Measurements from ENCODE around the gene OPN3.

OPN3 gene

GRCh38 chr1:241590719-241591118 is 49.5 kb downstream of the OPN3 start:
- DNase-seq (ENCODE audit: low read depth, low spot score), result no peak

GRCh38 chr1:241589521-241589920 is 50.6 kb downstream of the OPN3 start:
- no peak for DNase-seq (ENCODE audit: low read depth, low spot score)

DNA sequence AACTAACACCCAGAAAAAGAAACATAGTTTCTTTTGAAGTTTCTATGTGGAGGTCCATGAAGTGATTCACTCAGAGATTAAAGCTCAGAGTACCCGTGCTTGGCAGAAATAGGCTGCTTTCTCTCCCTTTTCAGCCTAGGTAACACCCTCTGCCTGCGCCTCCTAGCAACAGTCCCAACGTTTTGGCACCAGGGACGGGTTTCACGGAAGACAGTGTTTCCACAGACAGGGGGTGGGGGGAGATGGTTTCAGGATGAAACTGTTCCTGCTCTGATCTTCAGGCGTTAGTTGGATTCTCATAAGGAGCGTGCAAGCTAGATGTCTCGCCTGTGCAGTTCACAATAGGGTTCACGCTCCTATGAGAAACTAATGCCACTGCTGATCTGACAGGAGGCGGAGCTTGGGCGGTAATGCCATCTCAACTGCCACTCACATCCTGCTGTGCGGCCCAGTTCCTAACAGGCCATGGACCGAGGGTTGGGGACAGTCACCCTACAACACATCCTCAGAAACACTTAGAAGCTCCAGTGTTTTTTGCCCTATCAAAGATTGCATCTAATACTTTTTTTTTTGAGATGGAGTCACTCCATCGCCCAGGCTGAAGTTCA is 53.2 kb downstream of the OPN3 start:
- no peak for DNase-seq (ENCODE audit: low read depth, low spot score)

DNA sequence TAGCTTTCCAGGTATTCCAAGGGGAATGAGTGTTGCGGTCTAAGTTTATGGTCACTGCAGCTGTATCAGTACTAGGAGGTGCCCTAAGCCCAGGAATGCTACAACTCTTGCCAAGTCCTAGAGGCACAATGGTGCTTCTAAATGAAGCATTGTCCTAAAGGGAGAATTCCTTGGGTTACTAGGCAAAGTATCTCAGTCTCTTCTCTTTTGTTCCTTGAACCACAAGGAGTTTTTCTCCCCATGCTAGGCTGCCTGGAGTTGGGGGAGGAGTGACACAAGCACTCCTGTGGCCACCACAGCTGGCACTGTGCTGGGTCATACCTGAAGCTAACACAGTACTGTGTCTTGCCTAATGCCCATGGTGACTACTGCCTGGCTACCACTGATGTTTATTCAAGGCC is 57.2 kb downstream of the OPN3 start:
- no peak for DNase-seq (ENCODE audit: low read depth, low spot score)

DNA sequence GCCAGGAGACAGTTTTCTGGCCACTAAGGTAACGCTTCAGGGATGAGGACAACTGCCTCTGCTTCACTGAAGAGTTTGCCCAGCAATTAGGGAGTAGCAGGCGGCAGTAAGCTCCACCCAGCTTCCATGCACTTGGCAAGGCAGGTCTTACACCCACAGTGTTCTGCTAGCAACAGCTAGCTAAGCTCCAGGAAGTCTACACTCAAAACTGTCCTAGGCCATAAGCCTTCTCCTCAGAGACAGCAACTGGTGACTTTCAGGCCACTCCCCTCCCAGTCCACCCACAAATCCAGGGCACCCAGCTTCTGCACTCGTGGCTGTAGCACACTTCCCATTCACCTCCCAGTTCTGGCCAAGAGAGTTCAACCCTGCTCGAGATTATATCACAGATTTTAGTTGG is 60.7 kb downstream of the OPN3 start:
- DNase-seq (ENCODE audit: low read depth, low spot score), result no peak

GRCh38 chr1:241574154-241574553 is 66.0 kb downstream of the OPN3 start:
- DNase-seq (ENCODE audit: low read depth, low spot score), result no peak

DNA sequence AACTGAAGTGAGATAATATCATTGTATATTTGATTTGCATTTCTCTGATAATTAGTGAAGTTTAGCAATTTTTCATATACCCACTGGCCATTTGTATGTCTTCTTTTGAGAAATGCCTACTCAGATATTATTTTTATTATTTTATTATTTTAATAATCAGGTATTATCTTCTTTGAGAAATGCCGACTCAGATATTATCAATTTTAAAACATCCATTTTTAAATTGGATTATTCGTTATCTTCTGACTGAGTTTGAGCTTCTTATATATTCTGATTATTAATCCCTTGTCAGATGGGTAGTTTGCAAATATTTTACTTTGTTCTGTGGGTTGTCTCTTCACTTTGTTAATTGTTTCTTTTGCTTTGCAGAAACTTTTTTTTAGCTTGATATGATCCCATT is 70.3 kb downstream of the OPN3 start:
- no peak for DNase-seq (ENCODE audit: low read depth, low spot score)

GRCh38 chr1:241560849-241561187 is 79.4 kb downstream of the OPN3 start:
- no peak for DNase-seq (ENCODE audit: low read depth, low spot score)

DNA sequence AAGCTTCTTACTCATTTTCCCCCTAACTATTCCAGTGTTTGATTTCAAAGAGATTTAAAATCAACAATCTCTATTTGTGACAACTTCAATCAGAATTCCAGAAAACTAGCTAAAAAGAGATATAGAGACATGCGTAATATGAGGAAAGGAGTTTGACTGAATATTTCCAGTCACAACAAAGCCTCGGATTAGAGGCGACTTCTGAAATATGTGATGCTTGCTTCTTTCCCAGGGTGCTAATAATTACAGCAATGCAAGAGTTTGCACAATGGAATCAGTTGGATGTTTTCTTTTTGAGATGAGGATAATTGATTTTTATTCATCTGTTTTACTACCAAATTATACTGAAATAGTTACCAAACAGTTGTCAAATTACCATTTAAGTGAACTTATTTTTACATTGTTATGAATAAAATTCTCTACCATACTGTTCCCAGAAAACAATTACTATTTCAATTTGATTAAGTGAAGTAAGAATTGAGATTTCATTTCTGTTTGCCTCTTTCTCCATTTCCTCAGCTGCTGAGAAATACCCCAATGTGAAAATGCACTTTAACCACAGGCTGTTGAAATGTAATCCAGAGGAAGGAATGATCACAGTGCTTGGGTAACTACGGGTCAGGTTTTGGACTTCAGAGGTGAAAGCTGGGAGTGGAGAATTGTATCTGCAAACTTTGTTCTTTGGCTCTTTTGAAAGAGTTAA is 79.9 kb downstream of the OPN3 start:
- DNase-seq (ENCODE audit: low read depth, low spot score), result no peak

DNA sequence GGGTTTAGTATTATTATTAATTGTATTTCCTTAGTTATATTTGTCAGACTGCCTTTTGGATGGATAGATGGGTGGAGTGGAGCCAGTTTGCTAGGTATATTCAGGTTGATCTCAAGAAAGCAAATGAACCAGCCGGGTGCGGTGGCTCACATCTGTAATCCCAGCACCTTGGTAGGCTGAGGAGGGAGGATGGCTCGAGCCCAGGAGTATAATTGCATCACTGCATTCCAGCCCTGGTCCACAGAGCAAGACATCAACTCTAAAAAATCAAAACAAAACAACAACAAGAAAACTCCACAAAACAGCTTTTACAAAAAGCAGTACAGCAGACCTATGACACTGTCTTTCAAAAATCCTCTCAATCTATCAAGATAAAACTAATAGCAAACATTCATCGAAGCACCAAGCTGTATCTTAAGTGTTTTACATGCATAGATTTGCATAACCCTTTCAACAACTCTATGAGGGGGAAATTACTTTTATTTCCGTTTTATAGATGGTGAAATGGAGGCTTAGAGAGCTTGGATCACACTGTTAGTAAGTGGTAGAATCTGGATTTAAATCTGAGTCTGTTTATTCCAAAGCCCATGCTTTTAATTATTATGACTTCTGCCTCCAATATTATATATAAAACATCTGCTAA is 82.5 kb downstream of the OPN3 start:
- DNase-seq (ENCODE audit: low read depth, low spot score), result no peak

- DNase-seq (ENCODE audit: low read depth, low spot score), result no peak
Measured at GRCh38 chr1:241557031-241557430, 83.1 kb downstream of the OPN3 start.

- DNase-seq (ENCODE audit: low read depth, low spot score), result no peak
Measured at GRCh38 chr1:241555526-241555925, 84.6 kb downstream of the OPN3 start.

DNA sequence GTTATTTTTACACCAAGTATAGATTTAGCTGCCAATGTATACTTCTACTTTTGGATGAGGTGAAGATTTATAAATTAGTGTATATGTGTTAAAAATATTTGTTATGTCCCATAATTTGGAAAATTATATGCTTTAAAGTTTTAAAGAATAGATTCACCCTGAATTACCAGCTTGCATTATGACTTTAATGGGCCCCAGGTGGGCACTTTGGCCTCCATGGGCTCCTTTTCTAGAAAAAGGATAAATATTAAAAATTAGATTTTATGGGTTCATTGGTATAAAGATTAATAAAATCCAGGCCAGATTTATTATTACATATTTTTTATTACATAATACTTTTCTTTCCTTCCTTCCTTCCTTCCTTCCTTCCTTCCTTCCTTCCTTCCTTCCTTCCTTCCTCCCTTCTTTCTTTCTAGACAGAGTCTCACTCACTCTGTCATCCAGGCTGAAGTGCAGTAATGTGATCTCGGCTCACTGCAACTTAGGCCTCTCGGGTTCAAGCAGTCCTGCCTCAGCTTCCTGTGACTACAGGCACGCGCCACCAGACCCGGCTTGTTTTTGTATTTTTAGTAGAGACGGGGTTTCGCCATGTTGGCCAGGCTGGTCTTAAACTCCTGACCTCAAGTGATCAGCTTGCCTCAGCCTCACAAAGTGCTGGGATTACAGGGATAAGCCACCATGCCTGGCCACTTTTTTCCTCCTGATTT is 86.1 kb downstream of the OPN3 start:
- no peak for DNase-seq (ENCODE audit: low read depth, low spot score)

GRCh38 chr1:241551759-241552638 is 88.2 kb downstream of the OPN3 start:
- DNase-seq (ENCODE audit: low read depth, low spot score), result no peak

DNA sequence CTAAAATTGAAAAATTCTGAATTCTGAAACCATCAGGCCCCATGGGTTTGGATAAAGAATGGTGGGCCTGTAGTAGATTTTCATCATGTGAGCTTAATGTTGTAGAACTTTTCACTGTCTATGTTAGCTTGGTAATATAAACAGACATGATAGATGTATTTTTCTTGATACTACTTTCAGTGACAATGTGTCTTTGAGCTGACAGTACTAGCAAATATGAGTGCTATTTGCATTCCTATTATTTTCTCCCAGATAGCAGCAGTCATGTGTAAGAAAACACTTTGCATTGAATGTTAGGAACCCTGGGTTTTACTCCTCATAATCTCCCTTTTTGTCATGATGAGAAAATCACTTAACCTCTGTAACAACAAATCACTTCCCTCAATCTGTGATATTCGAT is 89.9 kb downstream of the OPN3 start:
- DNase-seq (ENCODE audit: low read depth, low spot score), result no peak

DNA sequence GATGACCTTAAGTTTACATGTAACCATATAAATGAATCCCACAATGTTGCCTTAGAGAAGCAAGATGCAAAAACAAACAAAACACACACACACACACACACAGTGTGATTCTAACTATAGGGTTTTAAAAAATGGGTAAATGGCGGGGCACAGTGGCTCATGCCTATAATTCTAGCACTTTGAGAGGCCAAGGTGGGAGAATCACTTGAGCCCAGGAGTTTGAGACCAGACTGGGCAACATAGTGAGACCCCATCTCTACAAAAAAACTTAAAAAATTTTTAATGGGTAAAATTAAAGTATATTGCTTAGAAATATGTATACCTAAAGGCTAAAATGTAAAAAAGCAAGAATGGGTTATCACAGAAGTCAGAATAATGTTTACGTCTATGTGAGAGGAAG is 92.2 kb downstream of the OPN3 start:
- DNase-seq (ENCODE audit: low read depth, low spot score), result no peak
